ENCODE results near the gene MFAP3L.

MFAP3L gene

GRCh38 chr4:170026253-170027021 lies at the start of gene MFAP3L:
MFAP3L (minus strand) TSS chr4:170026395; CDS start chr4:170005877, 20,518 bp downstream.
- in situ Hi-C loops (cut with MboI; ENCODE audit: low sequenced_read_pairs) = no loop called here

DNA sequence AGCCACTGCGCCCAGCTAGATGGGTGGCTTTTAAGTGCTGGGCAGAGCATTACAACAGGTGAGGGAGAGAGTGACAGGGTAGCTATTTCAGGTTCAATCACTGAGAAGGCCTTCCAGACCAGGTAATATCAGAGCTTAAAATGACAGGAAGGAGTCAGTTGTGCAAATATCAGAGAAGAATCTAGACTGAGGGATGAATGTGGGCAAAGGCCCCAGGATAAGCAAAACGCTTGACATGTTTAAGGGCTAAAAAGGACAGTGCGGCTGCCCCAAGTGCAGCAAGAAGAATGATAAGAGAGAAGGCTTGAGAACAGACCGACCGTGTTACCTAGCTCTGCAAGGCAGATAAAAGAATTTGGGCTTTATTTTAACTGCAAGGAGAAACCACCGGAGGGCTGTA lies 45.0 kb upstream of the MFAP3L start:
- in situ Hi-C loops (cut with MboI; ENCODE audit: low sequenced_read_pairs) = no loop called here

DNA sequence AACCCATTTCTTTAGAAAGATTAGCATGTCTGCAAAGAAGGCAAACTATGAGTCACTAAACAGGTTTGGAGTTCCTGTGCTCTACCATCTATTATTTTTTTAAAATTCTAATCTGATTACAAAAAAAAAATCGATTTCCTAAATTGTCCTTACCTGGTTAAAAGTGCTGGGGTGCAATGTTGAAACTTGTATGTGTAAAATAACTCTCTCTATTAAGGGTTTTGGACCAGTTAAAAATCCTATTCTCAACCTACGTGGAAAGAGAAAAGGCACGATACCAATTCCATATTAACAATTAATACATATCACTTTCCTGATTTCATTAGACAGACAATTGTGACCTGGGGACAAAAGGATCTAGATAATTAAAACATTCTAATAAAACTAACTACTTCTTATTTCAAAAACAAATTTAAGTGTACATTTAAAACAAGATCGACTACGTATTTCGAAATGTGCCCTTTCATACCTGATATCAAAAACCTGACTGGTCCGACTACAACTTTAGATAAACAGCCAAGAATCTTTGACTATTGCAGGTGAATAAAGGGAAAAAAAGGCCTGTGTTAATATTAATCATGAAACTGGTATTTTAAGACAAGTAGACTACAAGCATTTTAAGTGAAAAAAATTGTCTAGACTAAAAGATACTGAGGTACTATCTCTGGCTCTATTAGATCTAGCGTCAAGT lies 42.4 kb upstream of the MFAP3L start:
- in situ Hi-C loops (cut with MboI; ENCODE audit: low sequenced_read_pairs) = no loop called here

DNA sequence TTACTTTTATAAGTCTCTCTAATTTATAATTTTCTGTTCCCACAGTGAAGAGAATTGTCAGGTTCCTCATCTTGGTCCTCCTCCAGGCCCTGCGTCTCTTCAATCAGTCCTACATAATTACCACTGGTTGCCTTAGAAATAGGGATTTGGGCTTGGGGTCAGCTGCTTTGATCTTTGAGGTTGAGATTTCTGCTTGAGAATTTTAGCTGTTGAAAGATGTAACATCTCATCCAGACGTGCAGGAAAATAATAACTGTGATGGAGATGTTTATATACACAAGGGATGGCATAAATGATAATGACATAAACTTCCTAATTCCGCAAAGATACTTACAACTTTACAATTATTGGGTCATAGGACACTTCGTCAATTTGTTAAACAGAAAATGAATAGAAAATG lies 33.2 kb upstream of the MFAP3L start:
- in situ Hi-C loops (cut with MboI; ENCODE audit: low sequenced_read_pairs) = no loop called here

- in situ Hi-C loops (cut with MboI; ENCODE audit: low sequenced_read_pairs) = no loop called here
These were observed 32.6 kb upstream of the MFAP3L start for GRCh38 chr4:170058826-170059225.

DNA sequence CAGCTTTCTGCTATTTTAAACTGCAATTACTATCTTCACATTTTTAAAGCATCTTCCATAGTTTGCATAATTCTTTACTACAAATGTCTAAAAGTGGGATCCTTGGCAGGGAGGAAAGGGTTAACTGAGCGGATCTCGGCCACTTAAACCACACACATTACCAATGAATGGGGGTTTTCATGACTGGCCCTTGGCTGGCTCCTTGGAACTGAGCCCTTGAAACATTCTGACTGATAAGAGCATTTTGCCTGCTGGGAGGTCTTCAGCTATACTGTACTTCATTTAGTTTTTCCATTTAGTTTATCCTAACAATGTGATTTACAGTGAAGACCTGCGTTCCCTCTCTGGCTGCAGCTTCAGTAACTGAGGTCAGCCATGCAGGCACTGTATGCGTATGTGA lies 31.7 kb upstream of the MFAP3L start:
- in situ Hi-C loops (cut with MboI; ENCODE audit: low sequenced_read_pairs) = no loop called here

DNA sequence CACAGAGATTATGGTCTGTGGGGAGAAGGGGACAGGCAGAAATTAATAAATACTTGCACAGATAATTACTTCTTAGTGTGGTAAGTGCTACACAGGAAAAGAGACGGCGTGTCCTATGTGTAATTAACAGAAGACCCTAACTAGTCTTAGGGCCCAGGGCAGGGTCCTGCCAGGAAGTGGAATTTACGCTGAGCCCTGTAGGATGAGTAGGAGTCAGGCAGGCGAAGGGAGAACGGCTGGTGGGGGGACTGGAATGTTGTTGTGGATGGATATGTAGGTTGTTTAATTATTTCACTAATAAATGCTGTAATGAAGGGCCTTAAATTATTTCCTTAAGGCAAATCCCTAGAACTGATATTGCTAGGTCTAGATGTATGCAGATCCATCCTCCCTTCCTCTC lies 26.7 kb upstream of the MFAP3L start:
- in situ Hi-C loops (cut with MboI; ENCODE audit: low sequenced_read_pairs) = no loop called here

DNA sequence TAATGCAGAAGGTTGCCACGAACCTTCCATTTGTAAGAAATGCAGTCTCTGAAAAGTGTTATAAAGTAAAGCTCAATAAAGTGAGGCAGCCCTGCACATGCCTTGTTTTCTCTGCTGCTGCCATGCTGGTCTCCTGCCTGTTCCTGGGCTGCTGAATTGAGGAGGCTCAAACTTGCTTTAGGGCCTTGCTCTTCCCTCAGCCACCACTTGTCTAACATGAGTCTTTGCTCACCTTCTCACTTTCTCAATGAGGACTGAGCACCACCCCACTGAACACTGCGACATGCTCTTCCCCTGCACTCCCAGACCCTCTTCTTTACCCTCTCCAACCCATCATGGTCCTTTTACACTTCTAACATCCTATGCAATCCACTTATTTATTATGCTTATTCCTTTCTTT lies 25.2 kb upstream of the MFAP3L start:
- in situ Hi-C loops (cut with MboI; ENCODE audit: low sequenced_read_pairs) = no loop called here

- in situ Hi-C loops (cut with MboI; ENCODE audit: low sequenced_read_pairs) = loop anchor here (10.0 kb wide), 1 partner anchor 235 kb away; no protein-coding TSS in a partner anchor
These were observed 23.6 kb upstream of the MFAP3L start for GRCh38 chr4:170049766-170050165.

GRCh38 chr4:170047771-170048354 lies 21.7 kb upstream of the MFAP3L start:
- in situ Hi-C loops (cut with MboI; ENCODE audit: low sequenced_read_pairs) = loop anchor here (10.0 kb wide), 1 partner anchor 233 kb away; no protein-coding TSS in a partner anchor

- in situ Hi-C loops (cut with MboI; ENCODE audit: low sequenced_read_pairs) = loop anchor here (10.0 kb wide), 1 partner anchor 231 kb away; no protein-coding TSS in a partner anchor
These were observed 20.0 kb upstream of the MFAP3L start for GRCh38 chr4:170046156-170046555.

DNA sequence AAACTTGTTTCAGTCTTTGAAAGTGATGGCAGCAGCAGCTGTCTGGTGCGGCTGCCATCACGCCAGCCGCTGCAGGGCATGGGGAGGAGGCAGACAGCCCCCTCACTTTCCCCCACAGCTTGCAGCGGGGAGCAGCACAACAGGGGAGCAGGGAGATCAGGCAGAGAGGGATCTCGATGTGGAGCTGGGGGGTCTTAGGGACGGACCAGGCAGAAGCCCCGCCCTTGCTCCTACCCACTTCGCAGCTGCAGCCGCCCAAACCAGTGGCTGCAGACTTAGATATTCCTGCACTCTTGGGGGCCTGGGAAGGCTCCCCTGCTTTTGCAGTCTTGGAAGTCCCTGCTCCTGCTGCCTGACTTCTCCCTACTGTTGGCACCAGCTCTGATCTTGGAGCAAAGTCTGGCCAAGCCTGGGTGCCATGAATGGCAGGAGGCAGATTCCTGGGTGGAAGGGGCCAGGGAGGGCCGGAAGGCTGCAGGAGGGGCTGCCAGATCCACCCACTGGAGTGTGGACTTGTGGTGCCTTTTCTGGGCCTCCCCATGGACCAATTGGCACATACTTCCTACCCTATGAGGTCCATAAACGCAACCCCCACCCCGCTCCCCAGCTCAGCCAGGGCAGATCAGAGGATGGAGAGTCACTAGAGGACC lies 14.0 kb upstream of the MFAP3L start:
- in situ Hi-C loops (cut with MboI; ENCODE audit: low sequenced_read_pairs) = loop anchor here (10.0 kb wide), 1 partner anchor 225 kb away; no protein-coding TSS in a partner anchor

DNA sequence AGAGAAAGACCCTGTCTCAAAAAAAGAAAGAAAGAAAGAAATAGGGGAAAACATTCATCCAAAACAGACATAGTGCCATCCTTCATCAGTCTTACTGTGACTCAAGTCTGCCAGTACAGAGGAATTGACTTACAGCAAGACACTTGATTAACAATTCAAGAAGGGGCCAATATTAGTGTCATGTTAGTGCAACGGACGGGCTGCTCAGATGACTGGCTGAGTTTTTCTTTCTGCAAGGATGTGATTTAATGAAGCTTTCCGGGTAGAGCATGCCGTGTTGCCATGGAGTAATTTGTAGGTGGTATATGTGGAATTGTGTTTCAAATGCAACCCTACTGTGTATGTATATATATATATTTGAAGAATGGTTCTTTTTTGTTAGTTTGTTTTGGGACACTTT lies 12.6 kb upstream of the MFAP3L start:
- in situ Hi-C loops (cut with MboI; ENCODE audit: low sequenced_read_pairs) = no loop called here

DNA sequence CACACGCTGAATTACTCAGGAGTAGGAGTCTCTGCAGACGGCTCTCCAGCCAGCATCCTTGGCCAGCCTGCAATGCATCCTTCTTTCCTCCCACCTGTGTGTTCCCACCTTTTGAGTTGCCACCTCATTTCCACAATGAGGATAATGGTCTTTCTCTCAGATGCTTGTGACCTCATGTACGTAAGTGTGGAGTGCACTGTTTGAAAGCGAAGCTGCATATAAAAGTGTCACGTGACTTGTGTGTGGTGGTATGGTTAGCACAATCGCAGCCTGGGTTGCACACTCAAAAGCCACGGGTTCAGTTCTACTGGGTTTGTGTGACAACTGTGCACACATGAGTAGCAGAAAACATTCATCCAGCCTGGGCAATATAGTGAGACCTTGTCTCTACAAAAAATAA lies 12.0 kb upstream of the MFAP3L start:
- in situ Hi-C loops (cut with MboI; ENCODE audit: low sequenced_read_pairs) = no loop called here

GRCh38 chr4:170037481-170037880 lies 11.3 kb upstream of the MFAP3L start:
- in situ Hi-C loops (cut with MboI; ENCODE audit: low sequenced_read_pairs) = no loop called here

DNA sequence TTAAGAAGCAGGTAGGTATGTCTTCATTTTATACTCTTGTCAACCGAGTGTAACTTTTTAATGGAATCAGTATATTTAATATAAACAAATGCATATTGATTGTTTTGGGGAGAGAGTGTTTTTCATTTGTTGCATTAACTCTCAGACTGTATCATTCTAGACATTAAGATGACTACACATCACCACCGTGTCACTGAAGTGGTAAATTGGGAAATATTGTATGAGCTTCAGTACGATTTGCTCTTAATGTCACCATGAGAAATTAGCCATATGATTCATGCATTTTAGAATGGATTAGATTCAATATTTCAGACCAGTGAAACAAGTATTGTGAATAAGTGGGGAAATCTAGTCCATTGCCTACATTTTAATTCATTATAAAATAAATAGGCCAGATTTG lies 9.7 kb upstream of the MFAP3L start:
- in situ Hi-C loops (cut with MboI; ENCODE audit: low sequenced_read_pairs) = no loop called here

GRCh38 chr4:170035231-170035630 lies 9.0 kb upstream of the MFAP3L start:
- in situ Hi-C loops (cut with MboI; ENCODE audit: low sequenced_read_pairs) = no loop called here

GRCh38 chr4:170033999-170034398 lies 7.8 kb upstream of the MFAP3L start:
- in situ Hi-C loops (cut with MboI; ENCODE audit: low sequenced_read_pairs) = no loop called here

DNA sequence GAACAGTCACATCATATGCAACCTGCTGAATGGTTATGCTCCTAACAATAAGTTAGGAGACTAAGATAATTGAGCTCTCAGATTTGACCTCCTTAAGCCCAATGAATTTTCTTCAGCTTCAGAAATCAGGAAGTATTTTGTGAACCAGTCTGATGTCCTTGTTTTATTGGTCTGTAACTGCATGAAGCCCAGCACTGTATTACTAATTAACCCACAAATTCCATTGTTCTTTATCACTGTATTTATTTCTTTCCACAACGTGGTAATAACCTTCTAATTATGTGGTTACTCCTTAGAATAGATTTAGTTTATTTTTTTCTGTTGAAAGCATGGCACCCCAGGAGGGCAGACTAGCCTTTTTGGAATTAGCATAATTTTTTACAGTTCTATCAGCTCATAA lies 3.9 kb upstream of the MFAP3L start:
- in situ Hi-C loops (cut with MboI; ENCODE audit: low sequenced_read_pairs) = no loop called here

DNA sequence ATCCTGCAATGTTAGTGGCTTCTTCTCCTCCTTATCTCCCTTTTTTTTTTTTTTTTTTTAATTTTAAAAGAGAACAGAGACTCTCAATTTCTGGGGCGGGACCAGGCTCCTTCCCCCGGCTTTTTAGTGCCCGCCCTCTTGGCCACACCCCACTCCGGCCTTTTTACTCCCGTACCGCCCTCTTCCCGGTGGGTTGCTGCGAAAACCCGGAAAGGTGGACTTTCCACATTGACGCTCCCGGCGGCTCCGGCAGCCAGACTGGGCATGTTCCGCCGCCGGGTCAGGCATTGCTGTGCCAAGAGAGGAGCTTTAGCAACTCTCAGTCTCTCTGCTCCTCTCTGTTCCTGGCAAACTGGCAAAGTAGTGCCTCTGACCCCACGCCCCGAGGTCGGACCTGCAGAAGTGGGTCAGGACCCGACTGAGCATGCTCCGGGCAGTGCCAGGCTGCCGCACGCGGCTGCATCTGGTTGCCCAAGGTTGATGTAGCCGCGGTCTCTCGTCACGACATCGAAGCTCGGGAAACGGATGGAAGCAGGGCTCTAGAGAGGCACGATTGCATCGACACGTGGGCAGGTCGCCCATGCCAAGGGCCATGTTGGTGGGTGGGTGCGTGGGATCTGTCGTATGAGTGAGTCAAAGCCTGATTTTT lies 1.1 kb upstream of the MFAP3L start:
- in situ Hi-C loops (cut with MboI; ENCODE audit: low sequenced_read_pairs) = no loop called here
